K562 (cell line): Measurements from ENCODE around the gene GPR68. TPM values are rescaled to one million over a fixed set of nuclear protein-coding genes. Genes with fewer than 3 reads are reported as not detected.
"Not testable (repeated sequence)": the region's sequence is repeated elsewhere in the genome, so short reads cannot be mapped to it uniquely, and the experiment has no call there.

ENCODE experiments used
- ATAC-seq: fragments of 200-7000 bp; cut with Tn5 transposase; 3 replicates; pipeline ENCODE4 v1.9.1; 2020; ENCODE audit warnings: moderate library complexity
- BruUV-seq: library from RNA; stranded (reverse); fragments of 400-500 nt; replicated peaks from 2 replicates; lab custom pipeline; 2021; lab: Mats Ljungman, UMichigan
- CTCF ChIA-PET: fragments of 300-600 bp; formaldehyde crosslinking; extraction: SDS; loops from one replicate; lab custom pipeline; 2021; ENCODE audit warnings: low intra/inter-chr PET ratio; lab: Yijun Ruan, JAX
- POLR2A ChIA-PET: fragments of 300-600, 350-650 bp; sonication (Branson Sonifier 250); formaldehyde crosslinking; extraction: SDS; loops from one replicate; lab custom pipeline; 2021; ENCODE audit warnings: antibody characterized with exemption, inconsistent platforms; lab: Yijun Ruan, JAX
- DNase-seq, 4 experiments: peaks; one replicate each; pipeline versions ENCODE4 v3.0.0 to v3.0.0-alpha.2; 2011 to 2018; ENCODE audit warnings: low spot score in 3 of 4, mixed read lengths in 3 of 4; ENCODE audit errors: extremely low read depth in 1 of 4
- FAIRE-seq: peaks from 2 replicates; lab custom pipeline; 2011; peaks lifted over from hg19 to GRCh38; lab: Jason Lieb, UNC
- H2AFZ ChIP-seq: 2 replicates; pipeline ENCODE4 v1.6.0; 2011; ENCODE audit warnings: low read depth, low read length, control low read depth, inconsistent platforms
- H3K27ac ChIP-seq: fragments of 200-600 bp; 3 replicates; pipeline ENCODE4 v1.8.0; 2011; ENCODE audit warnings: low read depth, mild to moderate bottlenecking, control low read depth, inconsistent platforms, low read length, moderate library complexity, mixed read lengths; ENCODE audit errors: extremely low read depth
- H3K27me3 ChIP-seq, 2 experiments: fragments of 300-600 bp in 1 of 2; 2 replicates in 1 of 2; 3 replicates in 1 of 2; pipeline versions ENCODE4 v1.6.0 to v1.8.0; 2011; ENCODE audit warnings: inconsistent platforms in 2 of 2, low read length in 2 of 2, mild to moderate bottlenecking in 1 of 2, mixed read lengths in 1 of 2, moderate library complexity in 1 of 2; ENCODE audit not compliant: control insufficient read depth in 2 of 2, insufficient read depth in 2 of 2
- H3K36me3 ChIP-seq: fragments of 300-600 bp; 3 replicates; pipeline ENCODE4 v1.8.0; 2011; ENCODE audit warnings: mild to moderate bottlenecking, low read length, inconsistent platforms; ENCODE audit not compliant: control insufficient read depth, insufficient read depth
- H3K4me1 ChIP-seq, 2 experiments: fragments of 200-600 bp in 1 of 2; replicated peaks in 1 of 2; 2 replicates in 1 of 2; 3 replicates in 1 of 2; pipeline versions ENCODE4 v1.5.1 to v1.8.0; 2011; ENCODE audit warnings: inconsistent platforms in 2 of 2, low read length in 2 of 2, mild to moderate bottlenecking in 1 of 2, mixed read lengths in 1 of 2, moderate library complexity in 1 of 2; ENCODE audit not compliant: control insufficient read depth in 2 of 2, insufficient read depth in 2 of 2
- H3K4me2 ChIP-seq: 2 replicates; pipeline ENCODE4 v1.6.1; 2011; ENCODE audit warnings: low read length, control low read depth, inconsistent platforms, mixed read lengths; ENCODE audit not compliant: insufficient read depth
- H3K4me3 ChIP-seq: fragments of 200-600 bp; sonication (generic), shearing (Covaris generic); 2 replicates; pipeline ENCODE4 v1.5.1; 2016; ENCODE audit warnings: control low read depth, inconsistent platforms
- H3K79me2 ChIP-seq: fragments of 200-600 bp; 3 replicates; pipeline ENCODE4 v1.8.0; 2011; ENCODE audit warnings: low read length, inconsistent platforms; ENCODE audit not compliant: control insufficient read depth, insufficient read depth
- H3K9ac ChIP-seq, 2 experiments: 2 replicates each; pipeline versions ENCODE4 v1.6.0 to v1.6.1; 2011; ENCODE audit warnings: low read depth in 2 of 2, low read length in 2 of 2, control low read depth in 1 of 2, inconsistent platforms in 1 of 2, mild to moderate bottlenecking in 1 of 2, mixed read lengths in 1 of 2; ENCODE audit not compliant: insufficient read depth in 1 of 2
- H3K9me1 ChIP-seq: one replicate; pipeline ENCODE4 v1.6.0; 2011; ENCODE audit warnings: inconsistent platforms, mild to moderate bottlenecking, low read length, moderate library complexity; ENCODE audit not compliant: control insufficient read depth, insufficient read depth
- H3K9me3 ChIP-seq: replicated peaks from 2 replicates; pipeline ENCODE4 v1.5.1; 2011; ENCODE audit warnings: low read depth, low read length, inconsistent platforms; ENCODE audit not compliant: control insufficient read depth, insufficient read depth
- H4K20me1 ChIP-seq: replicated peaks from 2 replicates; pipeline ENCODE4 v1.6.1; 2011; ENCODE audit warnings: low read length, inconsistent platforms, mixed read lengths; ENCODE audit not compliant: control insufficient read depth, insufficient read depth
- CBFA2T2 ChIP-seq: fragments of 450-650 bp; conservative IDR thresholded peaks from 2 replicates; pipeline ENCODE4 v1.6.1; 2017; ENCODE audit warnings: mild to moderate bottlenecking
- KAT8 ChIP-seq: fragments of 450-650 bp; IDR thresholded peaks from 2 replicates; pipeline ENCODE4 v1.6.1; 2016; ENCODE audit warnings: low read depth, mild to moderate bottlenecking
- PCBP2 ChIP-seq: fragments of 200-400 bp; formaldehyde crosslinking; IDR thresholded peaks from 2 replicates; pipeline ENCODE4 v1.6.1; 2018; ENCODE audit warnings: low read length, low read depth, mild to moderate bottlenecking, moderate library complexity; ENCODE audit not compliant: poor library complexity, severe bottlenecking
- SMAD3 ChIP-seq: fragments of 450-650 bp; formaldehyde crosslinking; conservative IDR thresholded peaks from 2 replicates; pipeline ENCODE4 v1.4.0; 2020; ENCODE audit warnings: mild to moderate bottlenecking
- ZNF408 ChIP-seq: fragments of 250-450 bp; sonication (Bioruptor Pico); IDR thresholded peaks from 2 replicates; pipeline ENCODE4 v1.4.0; 2020; ENCODE audit warnings: low read depth, mild to moderate bottlenecking, moderate library complexity
- ZNF764 ChIP-seq: fragments of 250-450 bp; sonication (Bioruptor Pico); IDR thresholded peaks from 2 replicates; pipeline ENCODE4 v1.4.0; 2020; ENCODE audit warnings: low read depth, mild to moderate bottlenecking, moderate library complexity
- WGBS: fragments of 100-300 bp; shearing (Covaris generic); methylation state at CpG from one replicate; pipeline ENCODE4 v1.1.6; 2016; ENCODE audit warnings: low coverage, mixed read lengths; ENCODE audit not compliant: insufficient coverage; ENCODE audit errors: missing lambda C conversion rate; 5-methylcytosine and 5-hydroxymethylcytosine counted together
- in situ Hi-C: fragments of 300-500 bp; cut with MboI; formaldehyde crosslinking; loops from 4 replicates; pipeline ENCODE4 v1.15.0; 2018; ENCODE audit warnings: inconsistent platforms, mixed read lengths
- intact Hi-C: fragments of 100-400 bp; cut with micrococcal nuclease; formaldehyde crosslinking; loops from 2 replicates; pipeline ENCODE4 v1.14.2; 2022
- polyA plus RNA-seq, 8 experiments: library from polyadenylated mRNA; depleted of rRNA in 4 of 8; stranded (reverse) in 5 of 8; unstranded in 3 of 8; fragments of >200 nt; fragmentation: Nextera tagmentation in 2 of 8; fragmentation: Illumina TruSeq in 1 of 8; extraction: Ambion mirVana in 2 of 8; extraction: Trizol in 1 of 8; gene quantifications; 2 replicates each; pipeline versions ENCODE4 v1.2.1 to v1.2.3, GENCODE V29; 2011 to 2014; ENCODE audit warnings: inconsistent platforms in 1 of 8, missing spikeins in 1 of 8
- total RNA-seq, 7 experiments: library from RNA; depleted of rRNA in 6 of 7; stranded (reverse); fragments of >200 nt in 6 of 7; fragmentation: Illumina TruSeq in 2 of 7; extraction: Trizol in 2 of 7; gene quantifications; 2 replicates each; pipeline versions ENCODE4 v1.2.1 to v1.2.3, GENCODE V29; 2011 to 2021; ENCODE audit warnings: low replicate concordance in 1 of 7

The GPR68 gene
- total and polyA plus RNA-seq, 9 of the 15 experiments (the other 6 are each of a cell fraction or from before 2014, with no cell fraction given): 0.41 to 9.4 (median 3.7) TPM

DNA sequence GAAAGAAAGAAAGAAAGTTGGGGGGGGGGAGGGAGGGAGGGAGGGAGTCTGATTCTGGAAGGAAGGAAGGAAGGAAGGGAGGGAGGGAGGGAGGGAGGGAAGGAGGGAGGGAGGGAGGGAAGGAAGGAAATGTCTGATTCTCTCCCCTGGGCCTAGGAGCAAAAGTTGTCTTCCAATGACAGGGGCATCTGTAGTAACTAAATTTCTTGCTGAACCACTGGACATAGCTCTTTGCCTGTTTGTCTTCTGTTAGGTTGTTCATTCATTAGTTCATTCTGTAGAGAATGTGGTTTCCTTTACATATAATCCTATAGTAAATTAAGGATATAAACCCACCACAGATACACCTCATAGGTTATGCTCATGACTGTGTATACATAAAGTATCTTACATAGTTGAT is 59.9 kb downstream of the GPR68 start:
- ATAC-seq: no peak
- no TSS peak for BruUV-seq

GRCh38 chr14:91182753-91183152 is 61.8 kb downstream of the GPR68 start:
- H4K20me1 ChIP-seq, H2AFZ ChIP-seq, DNase-seq, H3K9me3 ChIP-seq, in situ Hi-C loops, BruUV-seq, CTCF ChIA-PET, FAIRE-seq, H3K4me3 ChIP-seq, H3K4me2 ChIP-seq, H3K27me3 ChIP-seq, H3K9ac ChIP-seq, intact Hi-C loops, H3K4me1 ChIP-seq, ATAC-seq, H3K9me1 ChIP-seq, H3K79me2 ChIP-seq, POLR2A ChIA-PET, H3K27ac ChIP-seq: not testable (repeated sequence)
- WGBS: 89% methylated on average over 3 of the region's 3 CpGs
- peaks cover 29% of the 10 kb centered on the region; the same call in 1 of the 3 replicates for H3K36me3 ChIP-seq

More for the DNA sequence above, 59.9 kb downstream of the GPR68 start:
- no peaks in the 10 kb centered on the region; a peak in 1 of 5 replicates for H3K4me1 ChIP-seq
- FAIRE-seq: no peak
- H3K4me2 ChIP-seq: no peak overlapping the region
- H3K27me3 ChIP-seq: no peaks in the 10 kb centered on the region
- H3K9me1 ChIP-seq: no peaks in the 10 kb centered on the region
- H3K9ac ChIP-seq: no peak overlapping the region
- no peak for DNase-seq
- H3K9me3 ChIP-seq: no peaks in the 10 kb centered on the region
- no peaks in the 10 kb centered on the region for H4K20me1 ChIP-seq
- TF ChIP-seq SMAD3 (CRISPR knock-in tag) (no peak), ZNF764 (CRISPR knock-in tag) (no peak), ZNF408 (CRISPR knock-in tag) (no peak), PCBP2 (peak; percentile 78), CBFA2T2 (no peak), KAT8 (no peak)
- in situ Hi-C loops (no loop called here), intact Hi-C loops (no loop called here)
- no peak overlapping the region for H3K27ac ChIP-seq
- no peaks in the 10 kb centered on the region for H3K79me2 ChIP-seq
- ChIA-PET POLR2A (no interaction called here), CTCF (no interaction called here)
- H3K4me3 ChIP-seq: no peak overlapping the region
- H2AFZ ChIP-seq: no peak overlapping the region
- peaks cover 41% of the 10 kb centered on the region; the same call in 2 of the 3 replicates for H3K36me3 ChIP-seq

Other genes with a start within 250 kb of the GPR68 start
- 4.9 and 5.1 TPM in 2 replicates for gene RPS6KA5, start 184.1 kb downstream of the GPR68 start, total RNA-seq (2014; rRNA removed)
- gene RPS6KA5, start 184.1 kb downstream of the GPR68 start, total RNA-seq (2014; rRNA removed; fragmentation: Illumina TruSeq; extraction: Trizol): 3.9 and 5.0 TPM in 2 replicates
- 4.4 and 5.5 TPM in 2 replicates for gene RPS6KA5, start 184.1 kb downstream of the GPR68 start, total RNA-seq (2015; rRNA removed; fragmentation: Illumina TruSeq; extraction: Trizol)
- gene RPS6KA5, start 184.1 kb downstream of the GPR68 start, total RNA-seq (2021): 6.4 and 7.7 TPM in 2 replicates
- gene RPS6KA5, start 184.1 kb downstream of the GPR68 start, polyA plus RNA-seq (2011; rRNA removed): 3.5 and 4.9 TPM in 2 replicates
- 3.5 and 3.9 TPM in 2 replicates for gene RPS6KA5, start 184.1 kb downstream of the GPR68 start, polyA plus RNA-seq (2014; fragmentation: Illumina TruSeq; extraction: Trizol)
- under 1 TPM; 0.88 to 0.96 TPM for gene RPS6KA5, start 184.1 kb downstream of the GPR68 start, polyA plus RNA-seq (2014; fragmentation: Nextera tagmentation; extraction: Ambion mirVana)
- 4.5 and 4.7 TPM in 2 replicates for gene RPS6KA5, start 184.1 kb downstream of the GPR68 start, polyA plus RNA-seq (2014; rRNA removed)
- 22.0 and 26.3 TPM in 2 replicates for gene DGLUCY, start 130.6 kb downstream of the GPR68 start, total RNA-seq (2014; rRNA removed)
- gene DGLUCY, start 130.6 kb downstream of the GPR68 start, total RNA-seq (2014; rRNA removed; fragmentation: Illumina TruSeq; extraction: Trizol): 20.3 and 20.8 TPM in 2 replicates
- 23.7 and 27.1 TPM in 2 replicates for gene DGLUCY, start 130.6 kb downstream of the GPR68 start, total RNA-seq (2015; rRNA removed; fragmentation: Illumina TruSeq; extraction: Trizol)
- 22.7 and 24.8 TPM in 2 replicates for gene DGLUCY, start 130.6 kb downstream of the GPR68 start, total RNA-seq (2021)
- 21.0 and 26.1 TPM in 2 replicates for gene DGLUCY, start 130.6 kb downstream of the GPR68 start, polyA plus RNA-seq (2011; rRNA removed)
- 28.4 and 33.4 TPM in 2 replicates for gene DGLUCY, start 130.6 kb downstream of the GPR68 start, polyA plus RNA-seq (2014; fragmentation: Illumina TruSeq; extraction: Trizol)
- gene DGLUCY, start 130.6 kb downstream of the GPR68 start, polyA plus RNA-seq (2014; fragmentation: Nextera tagmentation; extraction: Ambion mirVana): 10 to 100 TPM in 1 of 2 experiments, 1 to 10 TPM in 1; 9.9 to 14.1 TPM
- 19.9 and 20.6 TPM in 2 replicates for gene DGLUCY, start 130.6 kb downstream of the GPR68 start, polyA plus RNA-seq (2014; rRNA removed)
- 12.4 and 13.3 TPM in 2 replicates for gene CCDC88C, start 173.1 kb upstream of the GPR68 start, total RNA-seq (2014; rRNA removed)
- gene CCDC88C, start 173.1 kb upstream of the GPR68 start, total RNA-seq (2014; rRNA removed; fragmentation: Illumina TruSeq; extraction: Trizol): 11.2 and 12.9 TPM in 2 replicates
- gene CCDC88C, start 173.1 kb upstream of the GPR68 start, total RNA-seq (2015; rRNA removed; fragmentation: Illumina TruSeq; extraction: Trizol): 11.3 and 12.2 TPM in 2 replicates
- gene CCDC88C, start 173.1 kb upstream of the GPR68 start, total RNA-seq (2021): 16.8 and 22.5 TPM in 2 replicates
- gene CCDC88C, start 173.1 kb upstream of the GPR68 start, polyA plus RNA-seq (2011; rRNA removed): 7.5 and 8.2 TPM in 2 replicates
- gene CCDC88C, start 173.1 kb upstream of the GPR68 start, polyA plus RNA-seq (2014; fragmentation: Illumina TruSeq; extraction: Trizol): 8.4 and 9.3 TPM in 2 replicates
- under 1 TPM; 0.62 to 0.65 TPM for gene CCDC88C, start 173.1 kb upstream of the GPR68 start, polyA plus RNA-seq (2014; fragmentation: Nextera tagmentation; extraction: Ambion mirVana)
- gene CCDC88C, start 173.1 kb upstream of the GPR68 start, polyA plus RNA-seq (2014; rRNA removed): 10.7 and 11.4 TPM in 2 replicates